Thyroid gland (tissue), 4 donors: ENCODE results near the gene KLHL9. TPM values are rescaled to one million over a fixed set of nuclear protein-coding genes. Genes with fewer than 3 reads are reported as not detected.

ENCODE experiments used
- DNase-seq, 2 donors: peaks; one replicate each; pipeline ENCODE4 v3.0.0-alpha.2; 2019
- H3K27ac ChIP-seq, 3 donors: fragments of 200-600 bp; sonication (generic); 1 replicate in 2 of 3; 2 replicates in 1 of 3; pipeline ENCODE4 v1.5.1; 2016 to 2019; ENCODE audit warnings: mild to moderate bottlenecking in 1 of 3, moderate library complexity in 1 of 3
- H3K27me3 ChIP-seq: fragments of 200-600 bp; sonication (generic); one replicate; pipeline ENCODE4 v1.5.1; 2019
- H3K36me3 ChIP-seq, 2 donors: fragments of 200-600 bp; sonication (generic); one replicate each; pipeline ENCODE4 v1.5.1; 2016 to 2019
- H3K4me1 ChIP-seq, 2 donors: fragments of 200-600 bp; sonication (generic); one replicate each; pipeline ENCODE4 v1.5.1; 2017 to 2019
- H3K4me3 ChIP-seq, 3 donors: fragments of 200-600 bp; sonication (generic); replicated peaks in 1 of 3; 1 replicate in 2 of 3; 2 replicates in 1 of 3; pipeline ENCODE4 v1.5.1; 2016; ENCODE audit warnings: mild to moderate bottlenecking in 1 of 3
- H3K9me3 ChIP-seq: fragments of 200-600 bp; sonication (generic); one replicate; pipeline ENCODE4 v1.5.1; 2017
- POLR2A ChIP-seq, 2 donors: fragments of 450-650 bp; IDR thresholded peaks; one replicate each; pipeline ENCODE4 v1.6.1; 2017; ENCODE audit warnings: antibody characterized with exemption in 2 of 2, mild to moderate bottlenecking in 2 of 2, moderate library complexity in 1 of 2
- WGBS, 2 donors: methylation state at CpG; one replicate each; pipeline ENCODE4 v1.1.5; 2017; 5-methylcytosine and 5-hydroxymethylcytosine counted together
- intact Hi-C: fragments of 100-400 bp; cut with DNase I; formaldehyde crosslinking; loops from one replicate; pipeline ENCODE4 v1.15.1; 2023
- total RNA-seq, 4 donors: library from RNA; depleted of rRNA; stranded (reverse); fragments of >200 nt; gene quantifications; one replicate each; pipeline ENCODE4 v1.2.3, GENCODE V29; 2016
- TF ChIP-seq, protein P1 (sequence below), 6 experiments: fragments of 200-600 bp in 3 of 6; fragments of 450-650 bp in 3 of 6; sonication (generic) in 3 of 6; IDR thresholded peaks; one replicate each; pipeline ENCODE4 v1.5.1; 2016 to 2019; ENCODE audit warnings: antibody characterized with exemption in 6 of 6, mild to moderate bottlenecking in 2 of 6, inconsistent platforms in 1 of 6, moderate library complexity in 1 of 6

Gene KLHL9
- total RNA-seq, 4 donors from 2014 or later, result 28.4 to 31.0 (median 30.9) TPM

DNA sequence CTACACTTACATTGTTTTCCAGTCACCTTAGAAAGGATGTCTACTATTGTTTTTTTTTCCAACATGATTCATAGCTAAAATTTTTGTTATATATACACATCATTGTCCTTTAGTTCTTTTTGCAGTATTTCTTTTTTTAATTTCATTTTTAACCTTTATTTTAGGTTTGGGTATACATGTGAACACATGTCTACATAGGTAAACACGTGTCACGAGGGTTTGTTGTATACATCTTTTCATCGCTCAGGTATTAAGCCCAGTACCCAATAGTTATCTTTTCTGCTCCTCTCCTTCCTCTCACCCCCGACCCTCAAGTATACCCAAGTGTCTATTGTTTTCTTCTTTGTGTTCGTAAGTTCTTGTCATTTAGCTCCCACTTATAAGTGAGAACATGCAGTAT lies 49.1 kb downstream of the KLHL9 start:
- TF ChIP-seq POLR2A (IDR thresholded peaks at IDR 0.05), result no peak
- TF ChIP-seq, protein P1, sequence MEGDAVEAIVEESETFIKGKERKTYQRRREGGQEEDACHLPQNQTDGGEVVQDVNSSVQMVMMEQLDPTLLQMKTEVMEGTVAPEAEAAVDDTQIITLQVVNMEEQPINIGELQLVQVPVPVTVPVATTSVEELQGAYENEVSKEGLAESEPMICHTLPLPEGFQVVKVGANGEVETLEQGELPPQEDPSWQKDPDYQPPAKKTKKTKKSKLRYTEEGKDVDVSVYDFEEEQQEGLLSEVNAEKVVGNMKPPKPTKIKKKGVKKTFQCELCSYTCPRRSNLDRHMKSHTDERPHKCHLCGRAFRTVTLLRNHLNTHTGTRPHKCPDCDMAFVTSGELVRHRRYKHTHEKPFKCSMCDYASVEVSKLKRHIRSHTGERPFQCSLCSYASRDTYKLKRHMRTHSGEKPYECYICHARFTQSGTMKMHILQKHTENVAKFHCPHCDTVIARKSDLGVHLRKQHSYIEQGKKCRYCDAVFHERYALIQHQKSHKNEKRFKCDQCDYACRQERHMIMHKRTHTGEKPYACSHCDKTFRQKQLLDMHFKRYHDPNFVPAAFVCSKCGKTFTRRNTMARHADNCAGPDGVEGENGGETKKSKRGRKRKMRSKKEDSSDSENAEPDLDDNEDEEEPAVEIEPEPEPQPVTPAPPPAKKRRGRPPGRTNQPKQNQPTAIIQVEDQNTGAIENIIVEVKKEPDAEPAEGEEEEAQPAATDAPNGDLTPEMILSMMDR (IDR thresholded peaks at IDR 0.05), result no peak
- H3K27me3 ChIP-seq, result no peaks in the 10 kb centered on the region
- no peak overlapping the region for H3K27ac ChIP-seq
- no peaks in the 10 kb centered on the region for H3K9me3 ChIP-seq
- no peaks in the 10 kb centered on the region for H3K36me3 ChIP-seq
- no peak for DNase-seq
- WGBS, 2 donors, result 93 to 95% methylated on average over 5 of the region's 5 CpGs
- intact Hi-C loops, result no loop called here
- no peaks in the 10 kb centered on the region for H3K4me1 ChIP-seq
- H3K4me3 ChIP-seq, result no peak overlapping the region

DNA sequence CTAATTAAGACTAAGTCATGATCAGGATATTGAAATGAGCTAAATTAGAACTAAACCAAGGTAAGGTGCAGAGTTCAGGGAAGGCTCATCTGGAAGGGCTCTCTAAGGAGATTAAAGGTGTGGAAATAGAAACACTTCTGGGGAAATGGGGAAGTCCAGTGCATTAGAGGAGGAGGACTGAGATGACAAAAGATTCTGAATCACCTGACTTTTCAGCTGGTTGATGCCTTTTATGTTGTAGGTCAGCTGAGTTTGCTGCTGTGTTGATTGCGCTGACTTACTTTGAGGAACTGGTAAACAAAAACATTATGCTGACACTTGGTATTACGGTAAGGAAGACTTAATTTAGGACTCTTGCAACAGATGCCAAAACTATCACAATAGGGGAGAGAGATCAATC lies 53.9 kb downstream of the KLHL9 start:
- WGBS, 2 donors, result 72 to 86% methylated on average over 2 of the region's 2 CpGs
- TF ChIP-seq, protein P1 (IDR thresholded peaks at IDR 0.05), result no peak
- TF ChIP-seq POLR2A (IDR thresholded peaks at IDR 0.05), result no peak
- no peak overlapping the region for H3K27ac ChIP-seq
- H3K27me3 ChIP-seq, result no peaks in the 10 kb centered on the region
- intact Hi-C loops, result no loop called here
- no peaks in the 10 kb centered on the region for H3K36me3 ChIP-seq
- H3K9me3 ChIP-seq, result no peaks in the 10 kb centered on the region
- H3K4me3 ChIP-seq, result no peak overlapping the region
- H3K4me1 ChIP-seq, result no peaks in the 10 kb centered on the region
- DNase-seq, result no peak

Other genes starting within 250 kb of the KLHL9 start
- gene IFNW1, start 193.6 kb downstream of the KLHL9 start, total RNA-seq, result not detected
- gene IFNA21, start 168.7 kb downstream of the KLHL9 start, total RNA-seq, result not detected
- gene IFNA4, start 147.8 kb downstream of the KLHL9 start, total RNA-seq, result not detected
- not detected for gene IFNA7, start 133.2 kb downstream of the KLHL9 start, total RNA-seq
- gene IFNA10, start 128.3 kb downstream of the KLHL9 start, total RNA-seq, result not detected
- gene IFNA16, start 118.1 kb downstream of the KLHL9 start, total RNA-seq, result not detected
- not detected for gene IFNA17, start 107.2 kb downstream of the KLHL9 start, total RNA-seq
- not detected for gene IFNA14, start 95.4 kb downstream of the KLHL9 start, total RNA-seq
- gene IFNA5, start 30.1 kb downstream of the KLHL9 start, total RNA-seq, result not detected
- not detected for gene IFNA6, start 15.5 kb upstream of the KLHL9 start, total RNA-seq
- not detected for gene IFNA13, start 32.7 kb upstream of the KLHL9 start, total RNA-seq
- not detected for gene IFNA2, start 50.0 kb upstream of the KLHL9 start, total RNA-seq
- not detected for gene IFNA8, start 73.7 kb upstream of the KLHL9 start, total RNA-seq
- gene IFNA1, start 105.0 kb upstream of the KLHL9 start, total RNA-seq, result not detected
- 1 to 10 TPM in 3 of 4 donors, under 1 TPM in 1; 0.67 to 2.1 (median 1.3) TPM for gene IFNE, start 146.9 kb upstream of the KLHL9 start, total RNA-seq